GM12874 (cell line): ENCODE data around the gene RAPGEF2.

Experiments
- TF ChIP-seq, protein P1 (sequence below): IDR thresholded peaks from 2 replicates; pipeline ENCODE4 v1.5.1; 2011; ENCODE audit warnings: low read depth, mild to moderate bottlenecking, control low read depth, low read length, moderate library complexity; ENCODE audit not compliant: insufficient read depth

The RAPGEF2 gene

DNA sequence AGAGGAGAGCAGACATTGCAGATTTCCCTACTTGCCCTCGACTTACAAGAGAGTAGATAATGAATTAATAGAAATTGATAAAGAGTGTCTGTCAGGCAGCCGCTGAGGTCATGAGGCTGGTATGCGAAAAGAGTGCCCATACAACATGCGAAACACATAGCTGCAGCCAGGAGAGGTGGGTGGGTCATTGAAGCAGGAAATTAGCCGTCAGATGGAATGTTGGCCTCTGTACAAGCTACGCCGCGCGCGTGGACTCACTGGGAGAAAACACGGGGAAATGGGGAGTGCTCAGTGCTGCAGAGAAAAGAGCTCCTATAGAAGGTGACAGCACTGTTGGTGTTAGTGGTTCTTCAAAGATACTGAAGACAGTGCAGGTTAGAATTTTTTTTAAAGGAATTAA is 125.1 kb downstream of the RAPGEF2 start:
- TF ChIP-seq, protein P1, sequence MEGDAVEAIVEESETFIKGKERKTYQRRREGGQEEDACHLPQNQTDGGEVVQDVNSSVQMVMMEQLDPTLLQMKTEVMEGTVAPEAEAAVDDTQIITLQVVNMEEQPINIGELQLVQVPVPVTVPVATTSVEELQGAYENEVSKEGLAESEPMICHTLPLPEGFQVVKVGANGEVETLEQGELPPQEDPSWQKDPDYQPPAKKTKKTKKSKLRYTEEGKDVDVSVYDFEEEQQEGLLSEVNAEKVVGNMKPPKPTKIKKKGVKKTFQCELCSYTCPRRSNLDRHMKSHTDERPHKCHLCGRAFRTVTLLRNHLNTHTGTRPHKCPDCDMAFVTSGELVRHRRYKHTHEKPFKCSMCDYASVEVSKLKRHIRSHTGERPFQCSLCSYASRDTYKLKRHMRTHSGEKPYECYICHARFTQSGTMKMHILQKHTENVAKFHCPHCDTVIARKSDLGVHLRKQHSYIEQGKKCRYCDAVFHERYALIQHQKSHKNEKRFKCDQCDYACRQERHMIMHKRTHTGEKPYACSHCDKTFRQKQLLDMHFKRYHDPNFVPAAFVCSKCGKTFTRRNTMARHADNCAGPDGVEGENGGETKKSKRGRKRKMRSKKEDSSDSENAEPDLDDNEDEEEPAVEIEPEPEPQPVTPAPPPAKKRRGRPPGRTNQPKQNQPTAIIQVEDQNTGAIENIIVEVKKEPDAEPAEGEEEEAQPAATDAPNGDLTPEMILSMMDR, result no peak

DNA sequence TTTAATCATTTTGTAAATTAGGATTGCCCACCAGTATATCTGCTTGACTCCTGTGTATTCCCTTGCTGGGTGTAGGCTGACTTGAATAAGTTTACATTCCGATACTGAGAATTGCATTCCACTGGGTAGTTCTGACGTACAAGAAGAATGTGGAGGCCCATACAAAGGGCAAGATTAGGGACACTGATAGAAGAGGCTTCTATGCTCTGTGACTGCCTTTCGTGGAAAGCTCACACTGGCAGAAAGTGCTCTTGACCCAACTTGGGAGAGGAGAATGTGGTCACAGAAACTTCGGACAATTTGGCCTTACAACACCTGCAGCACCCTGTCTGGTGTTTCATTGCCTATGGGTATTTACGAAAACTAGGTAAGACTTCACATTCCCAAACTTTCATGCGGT is 126.3 kb downstream of the RAPGEF2 start:
- TF ChIP-seq, protein P1, result no peak

DNA sequence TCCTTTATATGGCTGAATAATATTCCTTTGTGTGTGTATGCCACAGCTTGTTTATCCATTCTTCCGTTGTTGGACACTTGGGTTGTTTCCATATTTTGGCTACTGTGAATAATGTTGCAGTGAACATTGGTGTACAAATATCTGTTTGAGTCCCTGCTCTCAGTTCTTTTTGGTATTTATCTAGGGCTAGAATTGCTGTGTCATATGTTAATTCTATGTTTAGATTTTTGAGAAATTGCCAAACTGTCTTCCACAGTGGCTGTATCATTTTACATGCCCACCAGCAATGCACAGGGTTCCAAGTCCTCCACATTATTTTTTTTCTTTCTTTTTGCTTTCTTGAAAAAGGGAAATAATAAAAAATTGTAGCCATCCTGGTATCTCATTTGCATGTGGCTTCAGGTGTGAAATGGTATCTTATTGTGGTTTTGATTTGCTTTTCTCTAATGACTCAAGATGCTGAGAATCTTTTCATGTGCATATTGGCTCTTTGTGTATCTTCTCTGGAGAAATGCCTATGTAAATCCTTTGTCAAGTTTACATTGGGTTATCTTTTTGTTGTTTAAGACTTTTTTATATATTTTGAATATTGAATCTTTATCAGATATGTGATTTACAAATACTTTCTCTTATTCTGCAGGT is 129.7 kb downstream of the RAPGEF2 start:
- TF ChIP-seq, protein P1, result no peak

DNA sequence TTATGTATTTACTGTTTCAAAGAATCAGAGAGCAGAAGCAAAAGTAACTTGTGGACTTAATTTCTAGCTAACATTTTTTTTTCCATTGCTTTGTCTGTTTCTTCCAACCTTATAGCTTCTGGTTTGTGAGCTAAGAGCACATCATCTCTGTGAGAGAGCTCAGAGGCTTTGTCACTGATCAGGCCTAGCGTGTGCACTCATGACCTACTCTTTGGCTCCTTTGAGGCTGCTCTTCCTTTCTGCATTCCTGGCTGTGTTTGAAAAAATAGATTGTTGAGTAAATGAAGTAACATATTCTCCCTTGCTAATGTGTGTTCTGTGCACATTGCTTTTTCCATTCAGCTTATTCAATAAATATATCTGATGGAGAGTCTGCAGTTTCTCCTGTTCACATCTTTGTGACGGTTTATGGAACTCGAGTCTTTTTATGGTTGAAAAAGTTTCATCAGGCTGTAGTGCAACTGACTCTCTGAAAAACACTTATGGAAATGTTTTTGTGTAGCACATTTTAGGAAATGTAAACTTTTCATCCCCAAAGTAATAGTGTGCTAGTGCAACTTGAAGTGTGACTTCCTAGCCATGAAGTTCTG is 133.0 kb downstream of the RAPGEF2 start:
- TF ChIP-seq, protein P1, result no peak

DNA sequence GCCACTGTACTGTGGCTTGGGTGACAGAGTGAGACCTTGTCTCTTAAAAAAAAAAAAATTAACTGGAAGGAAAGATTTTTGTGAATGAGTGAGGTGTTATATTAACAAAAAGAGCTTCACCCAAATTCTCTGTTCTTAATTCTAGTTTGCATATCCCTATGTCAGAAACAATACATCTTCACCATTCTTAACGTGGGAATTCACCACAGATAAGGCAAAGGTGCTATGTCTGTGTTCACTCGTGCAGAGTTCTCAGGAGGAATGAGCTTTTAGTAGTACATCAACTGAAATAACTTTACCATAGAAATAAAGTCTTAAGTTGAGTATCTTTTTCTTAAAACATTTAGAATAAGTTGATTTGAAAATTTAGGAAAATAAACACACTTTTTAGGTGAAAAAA is 135.1 kb downstream of the RAPGEF2 start:
- TF ChIP-seq, protein P1, result no peak

DNA sequence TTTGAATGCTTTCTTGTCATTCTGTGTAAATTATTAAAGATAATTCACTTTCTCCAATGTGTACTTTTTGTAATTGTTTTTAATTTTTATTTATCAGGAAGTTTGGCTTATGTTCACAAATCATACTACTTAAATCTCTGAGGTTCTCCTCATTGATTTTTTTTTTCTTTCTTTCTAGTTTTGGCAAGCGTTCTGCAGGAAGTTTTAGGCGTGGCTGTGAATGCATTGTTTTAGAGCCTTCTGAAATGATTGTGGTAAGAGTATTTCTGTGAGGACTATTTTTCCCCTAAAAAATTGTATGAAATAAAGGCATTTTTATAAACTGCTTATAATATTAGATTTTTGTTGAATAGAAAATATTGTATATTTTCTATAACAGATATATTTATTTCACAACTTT is 135.8 kb downstream of the RAPGEF2 start:
- TF ChIP-seq, protein P1, result no peak

DNA sequence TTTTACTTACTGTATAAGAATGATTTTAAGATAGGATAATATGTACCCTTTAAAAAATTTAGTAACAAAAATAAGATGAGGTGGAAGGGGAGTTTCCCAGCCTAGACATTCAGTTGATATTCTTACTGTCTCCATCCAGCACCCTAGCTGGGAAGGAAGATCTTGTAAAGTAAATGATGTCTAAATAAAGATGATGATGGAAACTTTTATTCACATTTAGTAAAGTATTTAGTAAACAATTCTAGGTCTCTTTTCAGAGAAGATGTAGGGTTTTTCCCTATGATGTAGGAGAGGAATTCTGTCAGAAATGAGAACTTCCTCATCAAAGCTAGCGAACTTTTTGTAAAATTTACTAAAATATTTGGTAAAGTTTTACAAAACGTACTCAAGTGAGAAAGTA is 136.8 kb downstream of the RAPGEF2 start:
- TF ChIP-seq, protein P1, result no peak
